HG02763 (cell line): Measurements from ENCODE around the gene HTRA2.
"Not testable (repeated sequence)": the region's sequence is repeated elsewhere in the genome, so short reads cannot be mapped to it uniquely, and the experiment has no call there.

ENCODE experiments used
- ATAC-seq: cut with Tn5 transposase; IDR thresholded peaks from one replicate; pipeline ENCODE4 v1.9.1; 2021; ENCODE audit warnings: mild to moderate bottlenecking, moderate library complexity; ENCODE audit not compliant: unreplicated experiment

HTRA2 gene

GRCh38 chr2:74529357-74530238, at the start of gene HTRA2, which contains the start of gene AUP1:
Gene HTRA2, plus strand, starts transcription at chr2:74529933. Its CDS starts 74 bp downstream, at chr2:74530007.
Gene AUP1, minus strand, starts transcription at chr2:74529706. Its CDS starts 77 bp downstream, at chr2:74529629.
- ATAC-seq: peak; percentile 83

GRCh38 chr2:74481431-74481830, 48.3 kb upstream of the HTRA2 start:
- no peak for ATAC-seq

GRCh38 chr2:74481961-74482800, 47.6 kb upstream of the HTRA2 start:
- ATAC-seq: peak; percentile 38

- ATAC-seq: peak; percentile 88
Measured at GRCh38 chr2:74482801-74483674, 46.7 kb upstream of the HTRA2 start, which contains the start of the genes CCDC142 and TTC31. Gene CCDC142, minus strand, starts transcription at chr2:74482998. Its CDS starts 161 bp downstream, at chr2:74482837. Gene TTC31, plus strand, starts transcription at chr2:74483081. Its CDS starts 15 bp downstream, at chr2:74483096.

- not testable (repeated sequence) for ATAC-seq
Measured at GRCh38 chr2:74483675-74484164, 46.0 kb upstream of the HTRA2 start.

GRCh38 chr2:74486141-74486540, 43.6 kb upstream of the HTRA2 start:
- no peak for ATAC-seq

GRCh38 chr2:74488643-74489481, 40.9 kb upstream of the HTRA2 start:
- ATAC-seq: no peak

- ATAC-seq: no peak
Measured at GRCh38 chr2:74489906-74490305, 39.8 kb upstream of the HTRA2 start.

GRCh38 chr2:74491648-74492544, 37.8 kb upstream of the HTRA2 start:
- ATAC-seq: no peak

- no peak for ATAC-seq
Measured at GRCh38 chr2:74493546-74493945, 36.2 kb upstream of the HTRA2 start.

- no peak for ATAC-seq
Measured at GRCh38 chr2:74495440-74495839, 34.3 kb upstream of the HTRA2 start.

- no peak for ATAC-seq
Measured at GRCh38 chr2:74496997-74497776, 32.5 kb upstream of the HTRA2 start.

GRCh38 chr2:74497777-74498499, 31.8 kb upstream of the HTRA2 start:
- no peak for ATAC-seq

- ATAC-seq: no peak
Measured at GRCh38 chr2:74498500-74499266, 31.1 kb upstream of the HTRA2 start.

GRCh38 chr2:74499267-74499939, 30.3 kb upstream of the HTRA2 start, which contains the start of gene LBX2:
Gene LBX2, minus strand, starts transcription at chr2:74499603. Its CDS starts 66 bp downstream, at chr2:74499537.
- no peak for ATAC-seq
